Prostate gland (tissue), 2 donors: ENCODE results near the gene NKAPL.

Experiments used
- POLR2AphosphoS5 ChIP-seq: sonication (generic); formaldehyde crosslinking; IDR thresholded peaks from one replicate; pipeline ENCODE4 v1.6.1; 2017; ENCODE audit warnings: antibody characterized with exemption
- TF ChIP-seq, protein P1 (sequence below), 4 experiments: fragments of 200-600 bp in 2 of 4; fragments of 450-650 bp in 2 of 4; sonication (generic) in 2 of 4; IDR thresholded peaks; 1 replicate in 3 of 4; 2 replicates in 1 of 4; pipeline ENCODE4 v1.5.1; 2016 to 2019; ENCODE audit warnings: antibody characterized with exemption in 4 of 4, mild to moderate bottlenecking in 2 of 4, moderate library complexity in 2 of 4

DNA sequence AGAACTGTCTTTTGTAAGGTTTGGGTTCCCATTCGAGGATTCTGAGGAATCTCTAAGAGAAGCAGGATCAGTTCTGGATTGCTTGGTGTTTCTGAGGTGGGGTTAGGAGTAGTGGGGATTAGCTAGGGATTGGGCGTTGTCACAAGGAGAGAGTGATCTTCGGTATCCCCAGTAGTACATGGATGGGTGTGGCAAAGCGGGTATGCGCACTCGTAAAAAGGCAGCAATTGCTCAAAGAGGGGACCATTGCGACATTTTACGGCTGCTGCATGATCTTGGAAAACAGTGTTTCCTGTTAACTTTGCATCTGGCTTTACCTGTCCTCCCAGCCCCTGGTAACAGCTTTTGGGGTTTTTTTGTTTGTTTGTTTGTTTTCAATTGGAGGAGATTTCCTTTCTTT lies 43.7 kb upstream of the NKAPL start:
- TF ChIP-seq, protein P1, sequence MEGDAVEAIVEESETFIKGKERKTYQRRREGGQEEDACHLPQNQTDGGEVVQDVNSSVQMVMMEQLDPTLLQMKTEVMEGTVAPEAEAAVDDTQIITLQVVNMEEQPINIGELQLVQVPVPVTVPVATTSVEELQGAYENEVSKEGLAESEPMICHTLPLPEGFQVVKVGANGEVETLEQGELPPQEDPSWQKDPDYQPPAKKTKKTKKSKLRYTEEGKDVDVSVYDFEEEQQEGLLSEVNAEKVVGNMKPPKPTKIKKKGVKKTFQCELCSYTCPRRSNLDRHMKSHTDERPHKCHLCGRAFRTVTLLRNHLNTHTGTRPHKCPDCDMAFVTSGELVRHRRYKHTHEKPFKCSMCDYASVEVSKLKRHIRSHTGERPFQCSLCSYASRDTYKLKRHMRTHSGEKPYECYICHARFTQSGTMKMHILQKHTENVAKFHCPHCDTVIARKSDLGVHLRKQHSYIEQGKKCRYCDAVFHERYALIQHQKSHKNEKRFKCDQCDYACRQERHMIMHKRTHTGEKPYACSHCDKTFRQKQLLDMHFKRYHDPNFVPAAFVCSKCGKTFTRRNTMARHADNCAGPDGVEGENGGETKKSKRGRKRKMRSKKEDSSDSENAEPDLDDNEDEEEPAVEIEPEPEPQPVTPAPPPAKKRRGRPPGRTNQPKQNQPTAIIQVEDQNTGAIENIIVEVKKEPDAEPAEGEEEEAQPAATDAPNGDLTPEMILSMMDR (IDR thresholded peaks at IDR 0.05): no peak
- TF ChIP-seq POLR2AphosphoS5: no peak
